T-helper 1 cell (primary cell): ENCODE results near the gene GGT5.
A peak's percentile ranks its signal among the peaks of the same experiment; 100 is the strongest.

Experiments
- DNase-seq, 5 donors: peaks; one replicate each; pipeline ENCODE4 v3.0.0-alpha.2; 2012 to 2020

The GGT5 gene

GRCh38 chr22:24181088-24181995, 63.5 kb downstream of the GGT5 start, which contains the start of gene SUSD2:
SUSD2 (plus strand) TSS chr22:24181487; CDS start chr22:24181520, 33 bp downstream.
- DNase-seq, result no peak

DNA sequence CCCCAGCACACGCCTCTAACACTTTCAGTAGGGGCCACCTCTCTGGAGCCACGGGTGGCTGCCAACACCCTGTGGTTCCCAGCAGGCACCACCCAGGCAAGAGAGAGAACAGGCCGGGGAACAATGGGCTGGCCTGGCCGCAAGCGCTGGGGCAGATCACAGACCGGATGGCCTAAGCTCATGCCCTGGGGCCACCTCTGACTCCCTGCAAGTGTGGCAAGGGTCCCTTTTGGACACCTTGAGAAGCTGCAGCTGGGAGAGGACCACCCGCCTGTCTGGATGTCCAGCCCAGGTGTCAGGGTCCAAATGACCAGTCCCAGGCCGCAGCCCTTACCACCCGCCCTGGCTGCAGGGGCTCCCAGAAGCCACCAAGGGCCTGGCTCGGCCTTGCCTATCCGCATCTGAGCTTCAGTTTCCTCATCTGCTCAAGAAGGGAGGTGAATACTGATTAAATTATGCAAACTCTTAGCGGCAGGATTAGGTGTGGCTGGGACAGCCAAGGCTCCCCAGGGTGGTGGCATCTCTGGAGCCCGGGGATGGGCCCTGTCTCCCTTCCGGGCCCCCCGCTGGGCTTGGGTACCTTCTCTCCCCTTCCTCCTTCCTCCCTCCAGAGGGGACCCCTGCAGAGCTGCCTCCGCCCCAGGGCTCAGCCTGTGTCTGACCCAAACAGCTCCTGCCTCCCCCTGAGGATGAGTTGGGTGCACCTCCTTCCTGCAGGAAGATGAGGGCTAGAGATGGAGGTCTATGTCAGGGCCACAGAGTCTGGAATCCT, 64.4 kb downstream of the GGT5 start:
- DNase-seq, result no peak

DNA sequence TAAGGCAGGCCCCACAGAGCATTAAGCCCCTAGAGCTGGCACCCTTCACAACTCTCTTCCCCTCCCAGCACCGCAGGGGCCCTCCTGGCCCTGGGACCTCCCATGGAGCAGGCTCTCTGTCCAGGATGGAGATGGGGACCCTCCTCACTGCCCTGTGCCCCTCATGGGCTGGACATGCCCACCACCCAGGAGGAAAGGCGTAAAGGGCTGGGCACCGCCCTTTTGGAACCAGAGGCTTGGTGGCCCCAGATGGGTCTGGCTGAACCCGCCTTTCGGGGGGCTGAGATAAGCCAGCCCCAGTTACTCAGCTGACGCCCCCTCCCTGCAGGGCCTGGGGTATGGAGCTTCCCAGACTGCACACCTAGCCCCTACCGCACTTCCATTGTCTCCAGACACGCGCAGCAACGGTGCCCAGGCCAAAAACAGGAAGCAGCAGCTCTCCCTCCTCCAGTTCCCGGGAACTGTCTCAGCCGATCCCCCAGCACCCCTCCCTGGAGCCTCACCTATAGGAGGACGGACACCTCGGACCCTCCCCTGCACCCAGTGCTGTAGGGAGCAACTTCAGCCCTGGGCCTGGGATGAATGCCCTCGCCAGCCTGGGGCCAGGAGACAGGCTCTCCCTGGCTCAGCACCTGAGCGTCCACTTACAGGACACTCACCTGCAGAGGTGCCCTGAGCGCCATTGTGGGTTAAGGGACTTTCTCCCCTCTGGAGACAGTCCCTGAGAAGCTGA, 65.2 kb downstream of the GGT5 start:
- no peak for DNase-seq

GRCh38 chr22:24178502-24179440, 66.1 kb downstream of the GGT5 start:
- no peak for DNase-seq

DNA sequence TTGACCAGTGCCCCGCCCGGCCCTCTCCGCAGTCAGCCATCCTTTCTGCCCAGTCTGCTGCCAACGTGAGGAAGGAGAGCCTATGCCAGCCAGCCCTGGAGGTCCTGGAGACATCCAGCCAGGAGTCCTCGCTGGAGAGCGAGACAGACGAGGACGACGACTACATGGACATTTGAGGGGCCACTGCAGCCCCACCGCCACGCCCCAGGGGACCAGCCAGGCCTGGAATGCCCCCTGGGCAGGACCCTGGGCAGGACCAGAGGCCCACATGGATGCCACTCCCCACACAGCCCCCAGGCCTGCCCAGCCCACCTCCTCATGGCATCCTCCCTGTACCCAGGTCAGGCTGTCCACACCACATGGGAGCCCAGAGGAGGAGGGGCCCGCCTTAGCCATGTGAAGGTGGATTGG, 66.9 kb downstream of the GGT5 start:
- peak in 1 of 5 donors; percentile 4 for DNase-seq

DNA sequence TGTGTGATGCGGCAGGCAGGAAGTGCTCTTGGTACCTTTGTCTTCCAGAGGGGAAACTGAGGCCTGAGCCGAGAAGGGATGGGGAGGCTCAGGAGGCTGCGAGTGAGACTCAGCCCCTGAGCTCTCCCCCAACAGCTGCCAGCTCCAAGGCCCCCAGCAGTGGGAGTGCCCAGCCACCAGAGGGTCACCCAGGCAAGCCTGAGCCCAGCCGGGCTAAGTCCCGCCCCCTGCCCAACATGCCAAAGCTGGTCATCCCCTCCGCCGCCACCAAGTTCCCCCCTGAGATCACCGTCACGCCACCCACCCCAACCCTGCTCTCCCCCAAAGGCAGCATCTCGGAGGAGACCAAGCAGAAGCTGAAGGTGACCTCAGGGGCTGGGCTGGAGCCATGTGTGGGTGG, 67.4 kb downstream of the GGT5 start:
- no peak for DNase-seq

DNA sequence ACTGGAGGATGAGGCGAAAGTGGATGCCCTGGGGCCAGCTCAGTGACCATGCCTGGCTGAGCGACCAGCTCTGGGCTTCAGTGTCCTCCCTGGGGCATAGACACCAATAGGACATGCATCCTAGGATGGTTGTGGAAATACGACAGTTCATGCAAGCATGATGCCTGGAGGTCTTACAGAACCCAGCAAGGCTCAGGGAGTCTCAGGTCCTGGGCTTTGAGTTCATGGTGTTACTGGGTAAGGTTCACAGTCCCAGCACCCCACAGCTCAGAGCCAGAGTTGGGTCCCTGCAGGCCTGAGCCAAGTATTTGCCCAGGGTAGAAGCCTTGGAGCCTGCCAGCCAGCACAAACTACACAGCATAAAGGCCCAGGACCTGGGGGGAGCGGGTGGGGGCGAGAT, 67.8 kb downstream of the GGT5 start:
- no peak for DNase-seq

DNA sequence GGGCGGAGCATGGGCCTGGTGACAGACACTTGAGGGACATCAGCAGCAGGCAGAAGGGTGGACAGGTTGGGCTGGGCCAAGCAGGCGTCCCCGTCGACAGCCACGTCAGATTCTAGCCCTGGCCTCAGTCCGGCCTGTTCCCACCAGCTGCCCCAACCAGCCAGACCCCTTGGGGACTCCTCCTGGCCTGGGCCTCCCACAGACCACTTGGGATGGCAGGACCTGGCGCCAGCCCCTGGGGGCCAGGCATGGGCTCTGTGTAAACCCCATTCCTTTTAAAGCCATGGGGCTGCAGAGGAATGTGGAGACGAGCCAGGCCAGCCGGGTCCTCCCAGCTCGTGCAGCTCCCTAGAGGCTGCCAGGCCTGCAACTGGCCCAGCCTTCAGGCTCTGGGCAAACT, 68.3 kb downstream of the GGT5 start:
- DNase-seq, result no peak

DNA sequence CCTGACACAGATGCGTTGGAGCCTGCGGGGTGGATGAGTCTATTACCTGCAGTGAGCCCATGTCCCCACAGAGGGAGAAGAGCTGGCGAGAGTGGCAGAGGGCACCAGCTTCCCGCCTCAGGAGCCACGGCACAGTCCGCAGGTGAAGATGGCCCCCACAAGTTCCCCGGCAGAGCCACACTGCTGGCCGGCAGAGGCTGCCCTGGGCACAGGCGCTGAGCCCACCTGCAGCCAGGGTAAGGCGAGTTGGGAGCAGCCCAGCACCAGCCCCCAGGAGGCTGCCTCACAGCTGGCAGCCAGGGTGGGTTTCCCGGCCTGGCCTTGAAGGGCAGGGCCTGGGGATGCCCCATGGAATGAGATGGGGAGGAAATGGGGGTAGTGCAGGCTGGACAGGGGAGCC, 68.8 kb downstream of the GGT5 start:
- no peak for DNase-seq

- peak in 4 of 5 donors; percentile 45 to 50 (median 46) for DNase-seq
Observed at GRCh38 chr22:24175160-24175808, 69.6 kb downstream of the GGT5 start.

DNA sequence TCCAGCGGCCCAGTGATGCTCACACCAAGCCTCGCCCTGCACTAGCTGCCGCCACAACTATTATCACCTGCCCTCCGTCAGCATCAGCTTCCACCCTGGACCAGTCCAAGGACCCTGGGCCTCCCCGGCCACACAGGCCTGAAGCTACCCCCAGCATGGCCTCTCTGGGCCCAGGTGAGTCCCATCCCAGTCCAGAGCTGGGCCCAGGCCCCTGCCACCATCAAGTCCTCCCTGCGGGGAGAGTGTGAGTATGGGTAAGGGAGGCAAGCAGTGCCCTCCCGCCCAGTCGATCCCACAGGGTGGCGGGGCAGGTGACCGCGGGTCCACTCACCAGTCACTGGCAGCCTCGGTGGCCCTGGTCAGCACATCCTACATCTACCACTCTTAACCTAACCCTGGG, 73.1 kb downstream of the GGT5 start:
- no peak for DNase-seq

DNA sequence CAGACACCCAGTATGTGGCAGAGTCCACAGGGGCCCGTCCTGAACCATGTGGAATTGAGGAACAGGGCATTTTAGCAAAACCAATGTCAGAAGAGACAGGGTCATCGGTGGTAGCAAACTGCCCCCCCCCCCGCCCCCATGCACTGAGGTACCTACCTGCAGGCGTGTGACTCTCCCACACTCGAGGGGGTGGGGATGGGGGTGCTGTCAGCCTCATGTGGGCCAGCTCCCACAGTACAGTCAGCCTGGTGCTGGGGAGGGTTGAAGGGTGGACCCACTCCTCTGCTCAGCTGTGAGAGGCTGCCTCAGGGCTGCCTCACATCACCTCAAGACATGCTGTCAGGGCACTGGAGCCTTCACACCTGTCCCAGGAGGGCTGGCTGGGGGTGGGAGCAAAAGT, 74.2 kb downstream of the GGT5 start:
- no peak for DNase-seq

DNA sequence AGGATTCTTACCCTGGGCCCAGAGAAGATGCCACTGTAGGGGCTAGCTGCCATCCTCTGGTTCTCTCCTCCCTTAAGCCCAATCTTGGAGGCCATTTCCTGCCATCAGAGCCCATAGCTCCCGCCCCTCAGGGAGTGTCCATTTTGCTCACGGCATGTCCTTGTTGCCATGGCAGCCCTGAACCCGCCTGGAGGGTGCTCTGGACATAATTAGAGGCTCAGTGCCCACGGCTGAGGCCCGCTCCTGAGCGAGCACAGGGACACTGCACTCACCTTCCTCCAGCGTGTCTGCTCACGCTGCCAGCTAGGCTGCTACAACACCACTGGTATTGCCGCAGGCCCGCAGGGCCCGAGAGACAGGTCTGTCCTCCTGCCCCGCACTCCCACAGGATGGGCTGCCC, 74.7 kb downstream of the GGT5 start:
- DNase-seq, result no peak
